Endothelial cell of umbilical vein (primary cell): ENCODE measurements around the gene MOB1A. TPM values are rescaled to one million over a fixed set of nuclear protein-coding genes. Genes with fewer than 3 reads are reported as not detected.

Experiments
- BruUV-seq: library from RNA; stranded (reverse); fragments of 400-500 nt; replicated peaks from 2 replicates; lab custom pipeline; 2021; lab: Mats Ljungman, UMichigan
- CTCF ChIA-PET: fragments of 300-600, 350-600 bp; sonication (Branson Sonifier 250); formaldehyde crosslinking; loops from one replicate; lab custom pipeline; 2021; ENCODE audit warnings: antibody characterized with exemption, inconsistent platforms; lab: Charles Lee
- POLR2A ChIA-PET: fragments of 300-600, 350-600 bp; sonication (Branson Sonifier 250); formaldehyde crosslinking; loops from one replicate; lab custom pipeline; 2021; ENCODE audit warnings: antibody characterized with exemption, inconsistent platforms; lab: Charles Lee
- DNase-seq: peaks from one replicate; pipeline ENCODE4 v3.0.0-alpha.2; 2011; ENCODE audit warnings: low read depth, low spot score
- FAIRE-seq: peaks from 2 replicates; lab custom pipeline; 2011; peaks lifted over from hg19 to GRCh38; lab: Jason Lieb, UNC
- H2AFZ ChIP-seq: 2 replicates; pipeline ENCODE4 v1.6.0; 2012; ENCODE audit warnings: low read depth, low read length, control low read depth, inconsistent platforms
- H3K27ac ChIP-seq: 2 replicates; pipeline ENCODE4 v1.5.1; 2011; ENCODE audit warnings: low read depth, mild to moderate bottlenecking, control low read depth, low read length, moderate library complexity; ENCODE audit not compliant: insufficient read depth
- H3K27me3 ChIP-seq, 2 experiments: 2 replicates each; pipeline versions ENCODE4 v1.6.0 to v1.6.1; 2011; ENCODE audit warnings: low read length in 2 of 2, mixed read lengths in 1 of 2; ENCODE audit not compliant: control insufficient read depth in 2 of 2, insufficient read depth in 2 of 2
- H3K36me3 ChIP-seq, 2 experiments: 2 replicates in 1 of 2; 3 replicates in 1 of 2; pipeline ENCODE4 v1.5.1; 2011; ENCODE audit warnings: low read length in 2 of 2, mild to moderate bottlenecking in 1 of 2, moderate library complexity in 1 of 2; ENCODE audit not compliant: control insufficient read depth in 2 of 2, insufficient read depth in 2 of 2; ENCODE audit errors: extremely low read depth in 1 of 2
- H3K4me1 ChIP-seq: 3 replicates; pipeline ENCODE4 v1.5.1; 2011; ENCODE audit warnings: mild to moderate bottlenecking, low read length; ENCODE audit not compliant: control insufficient read depth, insufficient read depth; ENCODE audit errors: extremely low read depth
- H3K4me2 ChIP-seq: 2 replicates; pipeline ENCODE4 v1.6.1; 2011; ENCODE audit warnings: low read length, control low read depth, mixed read lengths; ENCODE audit not compliant: insufficient read depth
- H3K4me3 ChIP-seq, 3 experiments: fragments of 200-600 bp in 1 of 3; sonication (generic), shearing (Covaris generic) in 1 of 3; replicated peaks in 1 of 3; 2 replicates each; pipeline ENCODE4 v1.5.1; 2011 to 2016; ENCODE audit warnings: control low read depth in 3 of 3, low read length in 3 of 3, mild to moderate bottlenecking in 2 of 3, inconsistent platforms in 1 of 3, low read depth in 1 of 3, moderate library complexity in 1 of 3; ENCODE audit not compliant: insufficient read depth in 1 of 3
- H3K79me2 ChIP-seq: 2 replicates; pipeline ENCODE4 v1.6.0; 2012; ENCODE audit warnings: low read length, inconsistent platforms; ENCODE audit not compliant: control insufficient read depth, insufficient read depth
- H3K9ac ChIP-seq: replicated peaks from 2 replicates; pipeline ENCODE3; 2011; ENCODE audit warnings: low read length, control low read depth; ENCODE audit not compliant: insufficient read depth; ENCODE audit errors: extremely low read depth
- H3K9me1 ChIP-seq: replicated peaks from 3 replicates; pipeline ENCODE4 v1.6.0; 2011; ENCODE audit warnings: mild to moderate bottlenecking, low read length; ENCODE audit not compliant: control insufficient read depth, insufficient read depth; ENCODE audit errors: extremely low read depth
- H3K9me3 ChIP-seq: replicated peaks from 2 replicates; pipeline ENCODE4 v1.5.1; 2012; ENCODE audit warnings: low read length, inconsistent platforms; ENCODE audit not compliant: control insufficient read depth, insufficient read depth
- H4K20me1 ChIP-seq: replicated peaks from 2 replicates; pipeline ENCODE3; 2011; ENCODE audit warnings: mild to moderate bottlenecking, low read length; ENCODE audit not compliant: control insufficient read depth, insufficient read depth; ENCODE audit errors: extremely low read depth
- EZH2 ChIP-seq: IDR thresholded peaks from 2 replicates; pipeline ENCODE4 v1.6.1; 2012; ENCODE audit warnings: borderline replicate concordance, low read depth, mild to moderate bottlenecking, moderate library complexity, low read length, inconsistent platforms; ENCODE audit not compliant: severe bottlenecking
- FOS ChIP-seq: IDR thresholded peaks from 2 replicates; pipeline ENCODE4 v1.6.1; 2011; ENCODE audit warnings: mild to moderate bottlenecking, low read length, moderate library complexity, borderline replicate concordance; ENCODE audit not compliant: insufficient read depth
- GATA2 ChIP-seq: IDR thresholded peaks from 2 replicates; pipeline ENCODE4 v1.7.0; 2011; ENCODE audit warnings: low read depth, mild to moderate bottlenecking, moderate library complexity, mixed read lengths, low read length; ENCODE audit not compliant: insufficient read length, insufficient read depth
- JUN ChIP-seq: IDR thresholded peaks from 2 replicates; pipeline ENCODE4 v1.6.1; 2011; ENCODE audit warnings: borderline replicate concordance, low read depth; ENCODE audit not compliant: insufficient read length, insufficient read depth
- MYC ChIP-seq: IDR thresholded peaks from one replicate; pipeline ENCODE4 v1.6.1; 2011; ENCODE audit warnings: mild to moderate bottlenecking, low read depth, low read length
- POLR2A ChIP-seq: IDR thresholded peaks from 2 replicates; pipeline ENCODE4 v1.6.1; 2012; ENCODE audit warnings: low read depth, mild to moderate bottlenecking, control low read depth, low read length
- POLR2AphosphoS5 ChIP-seq: IDR thresholded peaks from 2 replicates; pipeline ENCODE4 v1.6.1; 2012; ENCODE audit warnings: low read depth, mild to moderate bottlenecking, control low read depth, low read length, moderate library complexity; ENCODE audit not compliant: insufficient read depth
- dilution Hi-C: fragments of 300-500 bp; cut with MboI; formaldehyde crosslinking; loops from one replicate; pipeline ENCODE4 v1.15.0; 2019; ENCODE audit warnings: low sequenced_read_pairs; ENCODE audit not compliant: extremely low pct_ligation_motif_present
- intact Hi-C: fragments of 100-400 bp; cut with micrococcal nuclease; formaldehyde crosslinking; loops from one replicate; pipeline ENCODE4 v1.10.0; 2022
- polyA plus RNA-seq, 4 experiments: library from polyadenylated mRNA; depleted of rRNA in 3 of 4; stranded (reverse) in 3 of 4; unstranded in 1 of 4; fragments of >200 nt; gene quantifications; 2 replicates each; pipeline versions ENCODE4 v1.2.1 to v1.2.3, GENCODE V29; 2011 to 2012; ENCODE audit warnings: missing spikeins in 1 of 4
- total RNA-seq: library from RNA; stranded (reverse); gene quantifications from 2 replicates; pipeline ENCODE4 v1.2.3, GENCODE V29; 2021
- TF ChIP-seq, protein P1 (sequence below), 2 donors: IDR thresholded peaks; 1 replicate in 1 of 2; 2 replicates in 1 of 2; pipeline ENCODE4 v1.5.1; 2011; ENCODE audit warnings: low read length in 2 of 2, mild to moderate bottlenecking in 2 of 2, moderate library complexity in 2 of 2, control low read depth in 1 of 2, inconsistent platforms in 1 of 2, low read depth in 1 of 2; ENCODE audit not compliant: insufficient read depth in 1 of 2; ENCODE audit errors: extremely low read depth in 1 of 2
- TF ChIP-seq, protein P2 (sequence below): IDR thresholded peaks from 2 replicates; pipeline ENCODE4 v1.6.1; 2011; ENCODE audit not compliant: insufficient read depth, insufficient read length

Gene MOB1A
- total and polyA plus RNA-seq, 2 donors (not counting 3 experiments of a cell fraction or from before 2014, with no cell fraction given), result 25.3 to 112 TPM

- H3K9ac ChIP-seq, result peak overlapping the region; percentile 96
- dilution Hi-C loops (no loop called here), intact Hi-C loops (loop anchor here (1.0 kb wide), 1 partner anchor 21 kb away; the partner anchor contains the start of gene MTHFD2)
- FAIRE-seq, result no peak
- TF ChIP-seq POLR2AphosphoS5 (no peak), FOS (no peak), EZH2 (no peak), JUN (no peak), MYC (no peak), GATA2 (no peak), POLR2A (no peak)
- TF ChIP-seq, protein P1, sequence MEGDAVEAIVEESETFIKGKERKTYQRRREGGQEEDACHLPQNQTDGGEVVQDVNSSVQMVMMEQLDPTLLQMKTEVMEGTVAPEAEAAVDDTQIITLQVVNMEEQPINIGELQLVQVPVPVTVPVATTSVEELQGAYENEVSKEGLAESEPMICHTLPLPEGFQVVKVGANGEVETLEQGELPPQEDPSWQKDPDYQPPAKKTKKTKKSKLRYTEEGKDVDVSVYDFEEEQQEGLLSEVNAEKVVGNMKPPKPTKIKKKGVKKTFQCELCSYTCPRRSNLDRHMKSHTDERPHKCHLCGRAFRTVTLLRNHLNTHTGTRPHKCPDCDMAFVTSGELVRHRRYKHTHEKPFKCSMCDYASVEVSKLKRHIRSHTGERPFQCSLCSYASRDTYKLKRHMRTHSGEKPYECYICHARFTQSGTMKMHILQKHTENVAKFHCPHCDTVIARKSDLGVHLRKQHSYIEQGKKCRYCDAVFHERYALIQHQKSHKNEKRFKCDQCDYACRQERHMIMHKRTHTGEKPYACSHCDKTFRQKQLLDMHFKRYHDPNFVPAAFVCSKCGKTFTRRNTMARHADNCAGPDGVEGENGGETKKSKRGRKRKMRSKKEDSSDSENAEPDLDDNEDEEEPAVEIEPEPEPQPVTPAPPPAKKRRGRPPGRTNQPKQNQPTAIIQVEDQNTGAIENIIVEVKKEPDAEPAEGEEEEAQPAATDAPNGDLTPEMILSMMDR (IDR thresholded peaks at IDR 0.05; ENCODE audit: extremely low read depth in 1 of 2, insufficient read depth in 1 of 2, low read depth in 1 of 2, low read length in 2 of 2), result no peak
- TF ChIP-seq, protein P2, sequence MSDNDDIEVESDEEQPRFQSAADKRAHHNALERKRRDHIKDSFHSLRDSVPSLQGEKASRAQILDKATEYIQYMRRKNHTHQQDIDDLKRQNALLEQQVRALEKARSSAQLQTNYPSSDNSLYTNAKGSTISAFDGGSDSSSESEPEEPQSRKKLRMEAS, result no peak
- POLR2A ChIA-PET, result interaction anchor here (1.3 kb wide), 1 partner anchor 30 kb away, joined by 4 read pairs; the partner anchor contains the start of gene BOLA3
- peaks cover 9% of the 10 kb centered on the region for H3K4me1 ChIP-seq
- H3K36me3 ChIP-seq, result no peaks in the 10 kb centered on the region
- H3K9me1 ChIP-seq, result no peaks in the 10 kb centered on the region
- no peaks in the 10 kb centered on the region for H3K27me3 ChIP-seq
- H3K4me2 ChIP-seq, result peak overlapping the region; percentile 100
- no peaks in the 10 kb centered on the region for H3K9me3 ChIP-seq
- CTCF ChIA-PET, result interaction anchor here (0.9 to 1.9 kb wide), 7 partner anchors 9 to 353 kb away, joined by 3 to 20 read pairs (median 7); partner anchors contain the start of genes MTHFD2 and STAMBP
- no peak overlapping the region for H2AFZ ChIP-seq
- peaks cover 2% of the 10 kb centered on the region for H4K20me1 ChIP-seq
- peaks cover 55% of the 10 kb centered on the region for H3K79me2 ChIP-seq
- BruUV-seq, result no TSS peak
- DNase-seq, result no peak
- H3K27ac ChIP-seq, result peak overlapping the region; percentile 80
- peak overlapping the region; percentile 93 to 100 (median 100) for H3K4me3 ChIP-seq
Observed at GRCh38 chr2:74177696-74178095, 983 bp downstream of the MOB1A start.
